Stimulated activated memory B cell treated with anti-CD40 and anti-IgM and Interleukin-4, amounts not matched to agents 10 μg/mL and 1 μg/mL and 100 μg/mL, for 72 hours (primary cell): ENCODE results near the gene DNAH14.

Source experiments
- ATAC-seq: fragments of 150-1000 bp; cut with Tn5 transposase; 2 replicates; pipeline ENCODE4 v1.10.0; 2021
- H3K27ac Mint-ChIP-seq: one replicate; pipeline ENCODE4 v1.8.0; 2022; ENCODE audit warnings: mild to moderate bottlenecking, mixed read lengths
- H3K27me3 Mint-ChIP-seq: one replicate; pipeline ENCODE4 v1.8.0; 2022; ENCODE audit warnings: mixed read lengths
- H3K36me3 Mint-ChIP-seq: one replicate; pipeline ENCODE4 v1.8.0; 2022; ENCODE audit warnings: mixed read lengths
- H3K4me1 Mint-ChIP-seq: one replicate; pipeline ENCODE4 v1.8.0; 2022; ENCODE audit warnings: mixed read lengths
- H3K4me3 Mint-ChIP-seq: one replicate; pipeline ENCODE4 v1.8.0; 2022; ENCODE audit warnings: mild to moderate bottlenecking, moderate library complexity, mixed read lengths
- H3K9me3 Mint-ChIP-seq: one replicate; pipeline ENCODE4 v1.8.0; 2022; ENCODE audit warnings: mixed read lengths

The DNAH14 gene

GRCh38 chr1:225342695-225343094 is 413.2 kb downstream of the DNAH14 start:
- H3K4me3 Mint-ChIP-seq = no peak overlapping the region
- H3K36me3 Mint-ChIP-seq = no peaks in the 10 kb centered on the region
- no peaks in the 10 kb centered on the region for H3K4me1 Mint-ChIP-seq
- ATAC-seq = no peak
- no peaks in the 10 kb centered on the region for H3K9me3 Mint-ChIP-seq
- no peak overlapping the region for H3K27ac Mint-ChIP-seq
- peaks cover 40% of the 10 kb centered on the region for H3K27me3 Mint-ChIP-seq

- Mint-ChIP-seq H3K4me1 (no peaks in the 10 kb centered on the region), H3K36me3 (no peaks in the 10 kb centered on the region), H3K27me3 (peaks cover 49% of the 10 kb centered on the region), H3K27ac (no peak overlapping the region), H3K4me3 (no peak overlapping the region), H3K9me3 (peaks cover 3% of the 10 kb centered on the region)
- no peak for ATAC-seq
These were observed 414.1 kb downstream of the DNAH14 start for GRCh38 chr1:225343618-225344017.

- Mint-ChIP-seq H3K27ac (no peak overlapping the region), H3K36me3 (no peaks in the 10 kb centered on the region), H3K27me3 (peaks cover 67% of the 10 kb centered on the region), H3K9me3 (peaks cover 3% of the 10 kb centered on the region), H3K4me3 (no peak overlapping the region), H3K4me1 (peaks cover 3% of the 10 kb centered on the region)
- ATAC-seq = no peak
These were observed 417.7 kb downstream of the DNAH14 start for GRCh38 chr1:225347123-225347683.

- peaks cover 59% of the 10 kb centered on the region for H3K27me3 Mint-ChIP-seq
- H3K4me3 Mint-ChIP-seq = no peak overlapping the region
- H3K9me3 Mint-ChIP-seq = peaks cover 3% of the 10 kb centered on the region
- no peak overlapping the region for H3K27ac Mint-ChIP-seq
- H3K4me1 Mint-ChIP-seq = peaks cover 6% of the 10 kb centered on the region
- no peaks in the 10 kb centered on the region for H3K36me3 Mint-ChIP-seq
- ATAC-seq = no peak
These were observed 418.9 kb downstream of the DNAH14 start for GRCh38 chr1:225348400-225348799.

- Mint-ChIP-seq H3K9me3 (peaks cover 3% of the 10 kb centered on the region), H3K27me3 (peaks cover 54% of the 10 kb centered on the region)
These were observed 420.4 kb downstream of the DNAH14 start for GRCh38 chr1:225349826-225350225.

GRCh38 chr1:225350872-225351271 is 421.4 kb downstream of the DNAH14 start:
- peaks cover 3% of the 10 kb centered on the region for H3K9me3 Mint-ChIP-seq
- H3K27me3 Mint-ChIP-seq = peaks cover 49% of the 10 kb centered on the region
- H3K4me1 Mint-ChIP-seq = peaks cover 6% of the 10 kb centered on the region

More at GRCh38 chr1:225349826-225350225, 420.4 kb downstream of the DNAH14 start:
- Mint-ChIP-seq H3K27ac (no peak overlapping the region), H3K4me1 (peaks cover 6% of the 10 kb centered on the region), H3K36me3 (no peaks in the 10 kb centered on the region), H3K4me3 (no peak overlapping the region)
- ATAC-seq = no peak

GRCh38 chr1:225354906-225355305 is 425.4 kb downstream of the DNAH14 start:
- H3K4me1 Mint-ChIP-seq = peaks cover 6% of the 10 kb centered on the region
- no peak overlapping the region for H3K4me3 Mint-ChIP-seq
- H3K36me3 Mint-ChIP-seq = no peaks in the 10 kb centered on the region
- H3K27me3 Mint-ChIP-seq = peaks cover 48% of the 10 kb centered on the region
- no peak for ATAC-seq
- no peaks in the 10 kb centered on the region for H3K9me3 Mint-ChIP-seq
- no peak overlapping the region for H3K27ac Mint-ChIP-seq

More at GRCh38 chr1:225350872-225351271, 421.4 kb downstream of the DNAH14 start:
- Mint-ChIP-seq H3K4me3 (no peak overlapping the region), H3K27ac (no peak overlapping the region), H3K36me3 (no peaks in the 10 kb centered on the region)
- ATAC-seq = no peak

- Mint-ChIP-seq H3K4me3 (no peak overlapping the region), H3K4me1 (peaks cover 6% of the 10 kb centered on the region), H3K9me3 (no peaks in the 10 kb centered on the region), H3K36me3 (no peaks in the 10 kb centered on the region), H3K27ac (no peak overlapping the region), H3K27me3 (peaks cover 39% of the 10 kb centered on the region)
- no peak for ATAC-seq
These were observed 426.4 kb downstream of the DNAH14 start for GRCh38 chr1:225355863-225356262.

GRCh38 chr1:225360119-225360518 is 430.6 kb downstream of the DNAH14 start:
- H3K9me3 Mint-ChIP-seq = no peaks in the 10 kb centered on the region
- H3K27me3 Mint-ChIP-seq = peaks cover 28% of the 10 kb centered on the region
- no peaks in the 10 kb centered on the region for H3K4me1 Mint-ChIP-seq
- H3K36me3 Mint-ChIP-seq = no peaks in the 10 kb centered on the region
- H3K27ac Mint-ChIP-seq = no peak overlapping the region
- no peak overlapping the region for H3K4me3 Mint-ChIP-seq
- ATAC-seq = no peak

- Mint-ChIP-seq H3K9me3 (no peaks in the 10 kb centered on the region), H3K36me3 (no peaks in the 10 kb centered on the region), H3K4me3 (no peak overlapping the region), H3K27ac (no peak overlapping the region), H3K4me1 (no peaks in the 10 kb centered on the region), H3K27me3 (peaks cover 26% of the 10 kb centered on the region)
- no peak for ATAC-seq
These were observed 431.7 kb downstream of the DNAH14 start for GRCh38 chr1:225361176-225361575.

GRCh38 chr1:225362805-225363204 is 433.3 kb downstream of the DNAH14 start:
- Mint-ChIP-seq H3K4me1 (no peaks in the 10 kb centered on the region), H3K27me3 (peaks cover 16% of the 10 kb centered on the region), H3K36me3 (no peaks in the 10 kb centered on the region), H3K9me3 (no peaks in the 10 kb centered on the region), H3K4me3 (no peak overlapping the region), H3K27ac (no peak overlapping the region)
- no peak for ATAC-seq

GRCh38 chr1:225364439-225364838 is 435.0 kb downstream of the DNAH14 start:
- Mint-ChIP-seq H3K27ac (no peak overlapping the region), H3K4me3 (no peak overlapping the region), H3K4me1 (no peaks in the 10 kb centered on the region), H3K9me3 (no peaks in the 10 kb centered on the region), H3K36me3 (no peaks in the 10 kb centered on the region), H3K27me3 (peaks cover 3% of the 10 kb centered on the region)
- no peak for ATAC-seq

- no peaks in the 10 kb centered on the region for H3K36me3 Mint-ChIP-seq
- no peaks in the 10 kb centered on the region for H3K9me3 Mint-ChIP-seq
- ATAC-seq = no peak
- no peak overlapping the region for H3K27ac Mint-ChIP-seq
- no peaks in the 10 kb centered on the region for H3K27me3 Mint-ChIP-seq
- no peak overlapping the region for H3K4me3 Mint-ChIP-seq
- H3K4me1 Mint-ChIP-seq = no peaks in the 10 kb centered on the region
These were observed 436.5 kb downstream of the DNAH14 start for GRCh38 chr1:225366018-225366417.

- ATAC-seq = no peak
- Mint-ChIP-seq H3K27ac (no peak overlapping the region), H3K27me3 (no peaks in the 10 kb centered on the region)
These were observed 437.1 kb downstream of the DNAH14 start for GRCh38 chr1:225366552-225366951.

GRCh38 chr1:225368036-225368552 is 438.6 kb downstream of the DNAH14 start:
- ATAC-seq = no peak
- Mint-ChIP-seq H3K4me3 (no peak overlapping the region), H3K36me3 (no peaks in the 10 kb centered on the region), H3K9me3 (no peaks in the 10 kb centered on the region), H3K27me3 (no peaks in the 10 kb centered on the region), H3K4me1 (no peaks in the 10 kb centered on the region), H3K27ac (no peak overlapping the region)

More at GRCh38 chr1:225366552-225366951, 437.1 kb downstream of the DNAH14 start:
- Mint-ChIP-seq H3K4me1 (no peaks in the 10 kb centered on the region), H3K9me3 (no peaks in the 10 kb centered on the region), H3K36me3 (no peaks in the 10 kb centered on the region), H3K4me3 (no peak overlapping the region)

- no peak for ATAC-seq
- no peaks in the 10 kb centered on the region for H3K27me3 Mint-ChIP-seq
- no peak overlapping the region for H3K4me3 Mint-ChIP-seq
- H3K4me1 Mint-ChIP-seq = no peaks in the 10 kb centered on the region
- H3K9me3 Mint-ChIP-seq = no peaks in the 10 kb centered on the region
- H3K27ac Mint-ChIP-seq = no peak overlapping the region
- H3K36me3 Mint-ChIP-seq = no peaks in the 10 kb centered on the region
These were observed 442.0 kb downstream of the DNAH14 start for GRCh38 chr1:225371366-225372010.
